ENCODE results near the gene BDP1. TPM values are rescaled to one million over a fixed set of nuclear protein-coding genes. Genes with fewer than 3 reads are reported as not detected.
A peak's percentile ranks its signal among the peaks of the same experiment; 100 is the strongest.

BDP1 gene
- polyA plus RNA-seq, 2 of the 4 experiments (the other 2 are of a cell fraction): 8.6 to 27.2 TPM

GRCh38 chr5:71587766-71588532 is 132.5 kb downstream of the BDP1 start:
- Histone ChIP-seq H3K4me2 (peak overlapping the region; percentile 93), H3K4me3 (peak overlapping the region; percentile 59), H3K4me1 (peaks cover 15% of the 10 kb centered on the region; the same call in 2 of the 3 replicates), H3K9me3 (no peaks in the 10 kb centered on the region), H3K27ac (peak overlapping the region; percentile 75 to 91)
- ChIA-PET POLR2A (interaction anchor here (0.6 to 2.3 kb wide), 4 partner anchors 8 to 134 kb away, joined by 3 to 10 read pairs (median 5); no protein-coding TSS in a partner anchor), CTCF (interaction anchor here (0.7 to 1.8 kb wide), 3 partner anchors 13 to 113 kb away, joined by 3 to 10 read pairs (median 3); no protein-coding TSS in a partner anchor)
- ATAC-seq (peak; percentile 7 to 19; a peak in 5 of 6 replicates), DNase-seq (ENCODE audit: low read depth in 1 of 2, low spot score in 1 of 2) (peak in 1 of 2 experiments; percentile 7), FAIRE-seq (no peak)
- TF ChIP-seq NR3C1 (IDR thresholded peaks at IDR 0.05) (no peak), RNF2 (IDR thresholded peaks at IDR 0.05; ENCODE audit: borderline replicate concordance, low read depth) (no peak), ZC3H11A (IDR thresholded peaks at IDR 0.05) (no peak), HOXB5 (CRISPR knock-in tag; IDR thresholded peaks at IDR 0.05) (no peak), KDM1A (IDR thresholded peaks at IDR 0.05; ENCODE audit: low read depth) (no peak), NPAS2 (CRISPR knock-in tag; IDR thresholded peaks at IDR 0.05; ENCODE audit: borderline replicate concordance) (no peak), CEBPB (IDR thresholded peaks at IDR 0.05) (no peak), HDAC2 (IDR thresholded peaks at IDR 0.05) (no peak), KDM5A (IDR thresholded peaks at IDR 0.05) (no peak), HEYL (CRISPR knock-in tag; IDR thresholded peaks at IDR 0.05) (no peak), EP300 (IDR thresholded peaks at IDR 0.05) (no peak), SREBF2 (IDR thresholded peaks at IDR 0.05) (no peak), MAZ (IDR thresholded peaks at IDR 0.05; ENCODE audit: borderline replicate concordance, low read depth, low read length) (no peak), ZFP36 (IDR thresholded peaks at IDR 0.05; ENCODE audit: borderline replicate concordance, partially characterized antibody) (no peak), ELK1 (IDR thresholded peaks at IDR 0.05; ENCODE audit: low read depth, low read length) (no peak), POLR2AphosphoS2 (conservative IDR thresholded peaks at IDR 0.05; ENCODE audit: low read length) (no peak), CTCF (IDR thresholded peaks at IDR 0.05) (no peak), TFCP2L1 (CRISPR knock-in tag; IDR thresholded peaks at IDR 0.05) (no peak), HES2 (IDR thresholded peaks at IDR 0.05) (no peak)
- 65% methylated on average over 19 of the region's 19 CpGs for whole genome bisulfite sequencing (ENCODE audit: missing lambda C conversion rate)

GRCh38 chr5:71588533-71588885 is 133.1 kb downstream of the BDP1 start:
- no peak for FAIRE-seq
- no peak for ATAC-seq
- Histone ChIP-seq H3K27ac (no peak overlapping the region), H3K4me3 (no peak overlapping the region; the same call in 2 of the 3 replicates), H3K4me2 (peak overlapping the region; percentile 93), H3K9me3 (no peaks in the 10 kb centered on the region), H3K4me1 (peaks cover 15% of the 10 kb centered on the region; the same call in 2 of the 3 replicates)
- DNase-seq (ENCODE audit: low read depth in 1 of 2, low spot score in 1 of 2): no peak
- POLR2A ChIA-PET: interaction anchor here (2.3 kb wide), 1 partner anchor 13 kb away, joined by 10 read pairs; no protein-coding TSS in a partner anchor
- TF ChIP-seq SMC3 (IDR thresholded peaks at IDR 0.05) (no peak), HOXB5 (CRISPR knock-in tag; IDR thresholded peaks at IDR 0.05) (no peak), RNF2 (IDR thresholded peaks at IDR 0.05; ENCODE audit: borderline replicate concordance, low read depth) (no peak), BHLHE40 (IDR thresholded peaks at IDR 0.05; ENCODE audit: low read depth, low read length) (no peak), TFCP2L1 (CRISPR knock-in tag; IDR thresholded peaks at IDR 0.05) (no peak), TP53 (CRISPR knock-in tag; IDR thresholded peaks at IDR 0.05) (no peak), ATOH8 (CRISPR knock-in tag; IDR thresholded peaks at IDR 0.05; ENCODE audit: low read depth) (no peak)
- WGBS (ENCODE audit: missing lambda C conversion rate): 94% methylated on average over 2 of the region's 2 CpGs
- CTCF ChIA-PET: interaction anchor here (0.7 to 1.8 kb wide), 2 partner anchors 12 to 113 kb away, joined by 3 to 10 read pairs; no protein-coding TSS in a partner anchor

Data from A549 (cell line).